SK-N-SH treated with all-trans-retinoic acid at 6 μM for 48 hours (cell line): ENCODE measurements around the gene CAST.

Source experiments
- BACH2 ChIP-seq: fragments of 250-450 bp; sonication (Bioruptor Pico); IDR thresholded peaks from 2 replicates; pipeline ENCODE4 v1.9.0; 2021; ENCODE audit warnings: mild to moderate bottlenecking, borderline replicate concordance
- GLIS3 ChIP-seq: fragments of 250-450 bp; sonication (Bioruptor Pico); IDR thresholded peaks from 2 replicates; pipeline ENCODE4 v1.5.0; 2020; ENCODE audit warnings: mild to moderate bottlenecking, moderate library complexity
- OSR1 ChIP-seq: fragments of 250-450 bp; sonication (Bioruptor Pico); IDR thresholded peaks from 2 replicates; pipeline ENCODE4 v1.8.0; 2022; ENCODE audit warnings: moderate library complexity, mild to moderate bottlenecking, inconsistent platforms
- RARB ChIP-seq: fragments of 250-450 bp; sonication (Bioruptor Pico); IDR thresholded peaks from 2 replicates; pipeline ENCODE4 v1.8.0; 2021; ENCODE audit warnings: mild to moderate bottlenecking, moderate library complexity
- ZFP3 ChIP-seq: fragments of 250-450 bp; sonication (Bioruptor Pico); IDR thresholded peaks from 2 replicates; pipeline ENCODE4 v1.5.0; 2020; ENCODE audit warnings: mild to moderate bottlenecking, moderate library complexity
- ZFP30 ChIP-seq: fragments of 450-650 bp; formaldehyde crosslinking; IDR thresholded peaks from 2 replicates; pipeline ENCODE4 v1.5.0; 2022; ENCODE audit warnings: mild to moderate bottlenecking, moderate library complexity
- ZNF565 ChIP-seq: fragments of 450-650 bp; formaldehyde crosslinking; conservative IDR thresholded peaks from 2 replicates; pipeline ENCODE4 v1.5.0; 2020; ENCODE audit warnings: low read depth, mild to moderate bottlenecking, moderate library complexity
- ZNF70 ChIP-seq: fragments of 450-650 bp; formaldehyde crosslinking; IDR thresholded peaks from 2 replicates; pipeline ENCODE4 v1.5.0; 2020; ENCODE audit warnings: mild to moderate bottlenecking, moderate library complexity
- ZNF8 ChIP-seq: fragments of 450-650 bp; formaldehyde crosslinking; IDR thresholded peaks from 2 replicates; pipeline ENCODE4 v1.5.0; 2020; ENCODE audit warnings: mild to moderate bottlenecking, moderate library complexity
- TF ChIP-seq, protein P1 (sequence below): fragments of 250-450 bp; sonication (Bioruptor Pico); IDR thresholded peaks from 2 replicates; pipeline ENCODE4 v1.8.0; 2020; ENCODE audit warnings: mild to moderate bottlenecking, moderate library complexity, borderline replicate concordance
- TF ChIP-seq, protein P2 (sequence below): fragments of 250-450 bp; sonication (Bioruptor Pico); IDR thresholded peaks from 2 replicates; pipeline ENCODE4 v1.5.0; 2020; ENCODE audit warnings: mild to moderate bottlenecking, moderate library complexity
- TF ChIP-seq, protein P3 (sequence below): fragments of 250-450 bp; sonication (Bioruptor Pico); IDR thresholded peaks from 2 replicates; pipeline ENCODE4 v1.5.1; 2020; ENCODE audit warnings: low read depth, mild to moderate bottlenecking, moderate library complexity
- TF ChIP-seq, protein P4 (sequence below): fragments of 250-450 bp; sonication (Bioruptor Pico); IDR thresholded peaks from 2 replicates; pipeline ENCODE4 v1.8.0; 2021; ENCODE audit warnings: low read depth, mild to moderate bottlenecking, moderate library complexity, borderline replicate concordance
- TF ChIP-seq, protein P5 (sequence below): fragments of 250-450 bp; sonication (Bioruptor Pico); IDR thresholded peaks from 2 replicates; pipeline ENCODE4 v1.5.1; 2021; ENCODE audit warnings: mild to moderate bottlenecking, moderate library complexity

DNA sequence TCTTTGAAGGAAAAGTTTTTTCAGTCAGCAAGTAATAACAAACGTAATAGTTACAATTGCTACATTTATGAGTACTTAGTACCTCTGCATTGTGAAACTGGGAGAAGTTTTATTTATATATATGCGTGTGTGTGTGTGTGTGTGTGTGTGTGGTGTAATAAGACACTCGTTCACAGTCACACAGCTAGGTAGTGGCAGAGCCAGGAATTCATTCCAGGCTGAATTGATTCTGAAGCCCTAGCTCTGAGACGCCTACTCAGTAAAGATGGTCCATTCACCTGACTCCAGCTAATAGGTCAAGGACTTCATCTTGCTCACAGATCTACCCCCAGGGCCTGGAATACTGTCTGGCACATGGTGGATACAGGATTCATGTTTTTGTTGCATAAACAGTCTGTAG is 13.6 kb upstream of the CAST start:
- TF ChIP-seq, protein P1, sequence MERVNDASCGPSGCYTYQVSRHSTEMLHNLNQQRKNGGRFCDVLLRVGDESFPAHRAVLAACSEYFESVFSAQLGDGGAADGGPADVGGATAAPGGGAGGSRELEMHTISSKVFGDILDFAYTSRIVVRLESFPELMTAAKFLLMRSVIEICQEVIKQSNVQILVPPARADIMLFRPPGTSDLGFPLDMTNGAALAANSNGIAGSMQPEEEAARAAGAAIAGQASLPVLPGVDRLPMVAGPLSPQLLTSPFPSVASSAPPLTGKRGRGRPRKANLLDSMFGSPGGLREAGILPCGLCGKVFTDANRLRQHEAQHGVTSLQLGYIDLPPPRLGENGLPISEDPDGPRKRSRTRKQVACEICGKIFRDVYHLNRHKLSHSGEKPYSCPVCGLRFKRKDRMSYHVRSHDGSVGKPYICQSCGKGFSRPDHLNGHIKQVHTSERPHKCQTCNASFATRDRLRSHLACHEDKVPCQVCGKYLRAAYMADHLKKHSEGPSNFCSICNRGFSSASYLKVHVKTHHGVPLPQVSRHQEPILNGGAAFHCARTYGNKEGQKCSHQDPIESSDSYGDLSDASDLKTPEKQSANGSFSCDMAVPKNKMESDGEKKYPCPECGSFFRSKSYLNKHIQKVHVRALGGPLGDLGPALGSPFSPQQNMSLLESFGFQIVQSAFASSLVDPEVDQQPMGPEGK (CRISPR knock-in tag), result no peak
- TF ChIP-seq, protein P2, sequence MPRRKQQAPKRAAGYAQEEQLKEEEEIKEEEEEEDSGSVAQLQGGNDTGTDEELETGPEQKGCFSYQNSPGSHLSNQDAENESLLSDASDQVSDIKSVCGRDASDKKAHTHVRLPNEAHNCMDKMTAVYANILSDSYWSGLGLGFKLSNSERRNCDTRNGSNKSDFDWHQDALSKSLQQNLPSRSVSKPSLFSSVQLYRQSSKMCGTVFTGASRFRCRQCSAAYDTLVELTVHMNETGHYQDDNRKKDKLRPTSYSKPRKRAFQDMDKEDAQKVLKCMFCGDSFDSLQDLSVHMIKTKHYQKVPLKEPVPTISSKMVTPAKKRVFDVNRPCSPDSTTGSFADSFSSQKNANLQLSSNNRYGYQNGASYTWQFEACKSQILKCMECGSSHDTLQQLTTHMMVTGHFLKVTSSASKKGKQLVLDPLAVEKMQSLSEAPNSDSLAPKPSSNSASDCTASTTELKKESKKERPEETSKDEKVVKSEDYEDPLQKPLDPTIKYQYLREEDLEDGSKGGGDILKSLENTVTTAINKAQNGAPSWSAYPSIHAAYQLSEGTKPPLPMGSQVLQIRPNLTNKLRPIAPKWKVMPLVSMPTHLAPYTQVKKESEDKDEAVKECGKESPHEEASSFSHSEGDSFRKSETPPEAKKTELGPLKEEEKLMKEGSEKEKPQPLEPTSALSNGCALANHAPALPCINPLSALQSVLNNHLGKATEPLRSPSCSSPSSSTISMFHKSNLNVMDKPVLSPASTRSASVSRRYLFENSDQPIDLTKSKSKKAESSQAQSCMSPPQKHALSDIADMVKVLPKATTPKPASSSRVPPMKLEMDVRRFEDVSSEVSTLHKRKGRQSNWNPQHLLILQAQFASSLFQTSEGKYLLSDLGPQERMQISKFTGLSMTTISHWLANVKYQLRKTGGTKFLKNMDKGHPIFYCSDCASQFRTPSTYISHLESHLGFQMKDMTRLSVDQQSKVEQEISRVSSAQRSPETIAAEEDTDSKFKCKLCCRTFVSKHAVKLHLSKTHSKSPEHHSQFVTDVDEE, result no peak
- TF ChIP-seq, protein P3, sequence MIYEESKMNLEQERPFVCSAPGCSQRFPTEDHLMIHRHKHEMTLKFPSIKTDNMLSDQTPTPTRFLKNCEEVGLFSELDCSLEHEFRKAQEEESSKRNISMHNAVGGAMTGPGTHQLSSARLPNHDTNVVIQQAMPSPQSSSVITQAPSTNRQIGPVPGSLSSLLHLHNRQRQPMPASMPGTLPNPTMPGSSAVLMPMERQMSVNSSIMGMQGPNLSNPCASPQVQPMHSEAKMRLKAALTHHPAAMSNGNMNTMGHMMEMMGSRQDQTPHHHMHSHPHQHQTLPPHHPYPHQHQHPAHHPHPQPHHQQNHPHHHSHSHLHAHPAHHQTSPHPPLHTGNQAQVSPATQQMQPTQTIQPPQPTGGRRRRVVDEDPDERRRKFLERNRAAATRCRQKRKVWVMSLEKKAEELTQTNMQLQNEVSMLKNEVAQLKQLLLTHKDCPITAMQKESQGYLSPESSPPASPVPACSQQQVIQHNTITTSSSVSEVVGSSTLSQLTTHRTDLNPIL (CRISPR knock-in tag), result no peak
- TF ChIP-seq ZNF565 (CRISPR knock-in tag) (no peak), ZNF70 (CRISPR knock-in tag) (no peak), ZNF8 (CRISPR knock-in tag) (no peak), ZFP30 (no peak), OSR1 (CRISPR knock-in tag) (no peak), GLIS3 (no peak), ZFP3 (CRISPR knock-in tag) (no peak), RARB (CRISPR knock-in tag) (no peak), BACH2 (no peak)
- TF ChIP-seq, protein P4, sequence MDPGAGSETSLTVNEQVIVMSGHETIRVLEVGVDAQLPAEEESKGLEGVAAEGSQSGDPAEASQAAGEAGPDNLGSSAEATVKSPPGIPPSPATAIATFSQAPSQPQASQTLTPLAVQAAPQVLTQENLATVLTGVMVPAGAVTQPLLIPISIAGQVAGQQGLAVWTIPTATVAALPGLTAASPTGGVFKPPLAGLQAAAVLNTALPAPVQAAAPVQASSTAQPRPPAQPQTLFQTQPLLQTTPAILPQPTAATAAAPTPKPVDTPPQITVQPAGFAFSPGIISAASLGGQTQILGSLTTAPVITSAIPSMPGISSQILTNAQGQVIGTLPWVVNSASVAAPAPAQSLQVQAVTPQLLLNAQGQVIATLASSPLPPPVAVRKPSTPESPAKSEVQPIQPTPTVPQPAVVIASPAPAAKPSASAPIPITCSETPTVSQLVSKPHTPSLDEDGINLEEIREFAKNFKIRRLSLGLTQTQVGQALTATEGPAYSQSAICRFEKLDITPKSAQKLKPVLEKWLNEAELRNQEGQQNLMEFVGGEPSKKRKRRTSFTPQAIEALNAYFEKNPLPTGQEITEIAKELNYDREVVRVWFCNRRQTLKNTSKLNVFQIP (CRISPR knock-in tag), result no peak
- TF ChIP-seq, protein P5, sequence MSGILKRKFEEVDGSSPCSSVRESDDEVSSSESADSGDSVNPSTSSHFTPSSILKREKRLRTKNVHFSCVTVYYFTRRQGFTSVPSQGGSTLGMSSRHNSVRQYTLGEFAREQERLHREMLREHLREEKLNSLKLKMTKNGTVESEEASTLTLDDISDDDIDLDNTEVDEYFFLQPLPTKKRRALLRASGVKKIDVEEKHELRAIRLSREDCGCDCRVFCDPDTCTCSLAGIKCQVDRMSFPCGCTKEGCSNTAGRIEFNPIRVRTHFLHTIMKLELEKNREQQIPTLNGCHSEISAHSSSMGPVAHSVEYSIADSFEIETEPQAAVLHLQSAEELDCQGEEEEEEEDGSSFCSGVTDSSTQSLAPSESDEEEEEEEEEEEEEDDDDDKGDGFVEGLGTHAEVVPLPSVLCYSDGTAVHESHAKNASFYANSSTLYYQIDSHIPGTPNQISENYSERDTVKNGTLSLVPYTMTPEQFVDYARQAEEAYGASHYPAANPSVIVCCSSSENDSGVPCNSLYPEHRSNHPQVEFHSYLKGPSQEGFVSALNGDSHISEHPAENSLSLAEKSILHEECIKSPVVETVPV (CRISPR knock-in tag), result no peak
